Bronchial epithelial cell (primary cell): ENCODE measurements around the gene GJD3. TPM values are rescaled to one million over a fixed set of nuclear protein-coding genes. Genes with fewer than 3 reads are reported as not detected.
"Not testable (repeated sequence)": the region's sequence is repeated elsewhere in the genome, so short reads cannot be mapped to it uniquely, and the experiment has no call there.

Experiments used
- DNase-seq: peaks from one replicate; pipeline ENCODE4 v3.0.0-alpha.2; 2010; ENCODE audit warnings: low read depth
- FAIRE-seq: peaks from 2 replicates; lab custom pipeline; 2011; peaks lifted over from hg19 to GRCh38; lab: Jason Lieb, UNC
- H3K27me3 ChIP-seq: 2 replicates; pipeline ENCODE4 v1.5.1; 2011; ENCODE audit warnings: low read length; ENCODE audit not compliant: control insufficient read depth, insufficient read depth
- H3K36me3 ChIP-seq: 2 replicates; pipeline ENCODE4 v1.5.1; 2011; ENCODE audit warnings: low read length; ENCODE audit not compliant: control insufficient read depth, insufficient read depth
- H3K4me3 ChIP-seq: 2 replicates; pipeline ENCODE4 v1.5.1; 2011; ENCODE audit warnings: mild to moderate bottlenecking, low read depth, low read length, control low read depth
- CTCF ChIP-seq: IDR thresholded peaks from 2 replicates; pipeline ENCODE4 v1.5.1; 2011; ENCODE audit warnings: mild to moderate bottlenecking, moderate library complexity, low read length, control low read depth, inconsistent platforms; ENCODE audit not compliant: insufficient read depth, severe bottlenecking
- total RNA-seq: library from RNA; depleted of rRNA; stranded (reverse); fragments of >200 nt; gene quantifications from 2 replicates; pipeline ENCODE4 v1.2.1, GENCODE V29; 2014

The GJD3 gene
- total RNA-seq, 1 donor from 2014 or later: 0.53 TPM

- no peak overlapping the region for H3K4me3 ChIP-seq
- H3K36me3 ChIP-seq: no peaks in the 10 kb centered on the region
- no peaks in the 10 kb centered on the region for H3K27me3 ChIP-seq
- no peak for TF ChIP-seq CTCF
- DNase-seq (no peak), FAIRE-seq (no peak)
Measured at GRCh38 chr17:40372031-40372430, 7.5 kb upstream of the GJD3 start.

GRCh38 chr17:40371261-40371929 is 6.9 kb upstream of the GJD3 start:
- no peak for FAIRE-seq

GRCh38 chr17:40369923-40370322 is 5.4 kb upstream of the GJD3 start:
- Histone ChIP-seq H3K36me3 (no peaks in the 10 kb centered on the region), H3K4me3 (no peak overlapping the region), H3K27me3 (no peaks in the 10 kb centered on the region)
- no peak for TF ChIP-seq CTCF
- DNase-seq (no peak), FAIRE-seq (no peak)

More at GRCh38 chr17:40371261-40371929, 6.9 kb upstream of the GJD3 start:
- Histone ChIP-seq H3K27me3 (no peaks in the 10 kb centered on the region), H3K4me3 (no peak overlapping the region), H3K36me3 (no peaks in the 10 kb centered on the region)
- no peak for DNase-seq
- TF ChIP-seq CTCF: no peak

- not testable (repeated sequence) for FAIRE-seq, H3K4me3 ChIP-seq, H3K27me3 ChIP-seq, DNase-seq, H3K36me3 ChIP-seq
Measured at GRCh38 chr17:40367728-40368127, 3.2 kb upstream of the GJD3 start.

- Histone ChIP-seq H3K4me3 (no peak overlapping the region), H3K27me3 (no peaks in the 10 kb centered on the region), H3K36me3 (no peaks in the 10 kb centered on the region)
- FAIRE-seq: no peak
- no peak for TF ChIP-seq CTCF
- no peak for DNase-seq
Measured at GRCh38 chr17:40366861-40367518, 2.5 kb upstream of the GJD3 start.

- Histone ChIP-seq H3K36me3 (no peaks in the 10 kb centered on the region), H3K4me3 (no peak overlapping the region), H3K27me3 (no peaks in the 10 kb centered on the region)
- TF ChIP-seq CTCF: no peak
- no peak for FAIRE-seq
- no peak for DNase-seq
Measured at GRCh38 chr17:40366076-40366860, 1.7 kb upstream of the GJD3 start.
